Ishikawa (cell line): ENCODE results near the gene FAM120A.

ENCODE experiments used
- CEBPB ChIP-seq: IDR thresholded peaks from 2 replicates; pipeline ENCODE4 v1.6.1; 2012
- CREB1 ChIP-seq: IDR thresholded peaks from 2 replicates; pipeline ENCODE4 v1.6.1; 2012; ENCODE audit warnings: low read depth
- EP300 ChIP-seq: IDR thresholded peaks from 2 replicates; pipeline ENCODE4 v1.6.1; 2012; ENCODE audit warnings: borderline replicate concordance
- FOXM1 ChIP-seq: IDR thresholded peaks from 2 replicates; pipeline ENCODE4 v1.6.1; 2012; ENCODE audit warnings: low read depth, borderline replicate concordance
- NFIC ChIP-seq: IDR thresholded peaks from 2 replicates; pipeline ENCODE4 v1.6.1; 2012
- RAD21 ChIP-seq: IDR thresholded peaks from 2 replicates; pipeline ENCODE4 v1.6.1; 2012; ENCODE audit warnings: low read depth
- REST ChIP-seq: IDR thresholded peaks from 2 replicates; pipeline ENCODE4 v1.6.1; 2012; ENCODE audit warnings: low read depth, mild to moderate bottlenecking
- TAF1 ChIP-seq: IDR thresholded peaks from 2 replicates; pipeline ENCODE4 v1.6.1; 2012; ENCODE audit warnings: low read depth, mild to moderate bottlenecking
- TCF12 ChIP-seq: IDR thresholded peaks from 2 replicates; pipeline ENCODE4 v1.6.1; 2012; ENCODE audit warnings: low read depth
- TEAD4 ChIP-seq: IDR thresholded peaks from 2 replicates; pipeline ENCODE4 v1.6.1; 2012
- TF ChIP-seq, protein P1 (sequence below): IDR thresholded peaks from 2 replicates; pipeline ENCODE4 v1.6.1; 2012

DNA sequence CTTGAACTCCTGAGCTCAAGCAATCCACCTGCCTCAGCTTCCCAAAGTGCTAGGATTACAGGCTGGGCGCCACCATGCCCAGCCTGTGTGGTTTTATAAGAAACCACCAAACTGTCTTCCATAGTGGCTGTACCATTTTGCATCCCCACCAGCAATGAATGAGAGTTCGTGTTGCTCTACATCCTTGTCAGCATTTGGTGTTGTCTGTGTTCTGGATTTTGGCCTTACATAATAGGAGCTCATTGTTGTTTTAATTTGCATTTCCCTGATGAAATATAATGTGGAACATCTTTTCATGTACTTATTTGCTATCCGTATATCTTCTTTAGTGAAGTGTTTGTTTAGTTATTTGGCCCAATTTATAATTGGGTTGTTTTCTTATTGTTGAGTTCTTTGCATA lies 154.7 kb downstream of the FAM120A start:
- TF ChIP-seq CREB1, result no peak
- no peak for TF ChIP-seq RAD21
- TF ChIP-seq REST, result no peak
- no peak for TF ChIP-seq EP300
- TF ChIP-seq TEAD4, result no peak
- TF ChIP-seq NFIC, result no peak
- TF ChIP-seq FOXM1, result no peak
- TF ChIP-seq, protein P1, sequence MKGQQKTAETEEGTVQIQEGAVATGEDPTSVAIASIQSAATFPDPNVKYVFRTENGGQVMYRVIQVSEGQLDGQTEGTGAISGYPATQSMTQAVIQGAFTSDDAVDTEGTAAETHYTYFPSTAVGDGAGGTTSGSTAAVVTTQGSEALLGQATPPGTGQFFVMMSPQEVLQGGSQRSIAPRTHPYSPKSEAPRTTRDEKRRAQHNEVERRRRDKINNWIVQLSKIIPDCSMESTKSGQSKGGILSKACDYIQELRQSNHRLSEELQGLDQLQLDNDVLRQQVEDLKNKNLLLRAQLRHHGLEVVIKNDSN, result no peak
- TF ChIP-seq TAF1, result no peak
- TF ChIP-seq TCF12, result no peak
- TF ChIP-seq CEBPB, result no peak
